Activated naive CD8-positive, alpha-beta T cell treated with anti-CD3 and anti-CD28 coated beads for 36 hours (primary cell): ENCODE data around the gene MMP27. TPM values are rescaled to one million over a fixed set of nuclear protein-coding genes. Genes with fewer than 3 reads are reported as not detected.

ENCODE experiments used
- DNase-seq: peaks from one replicate; pipeline ENCODE4 v3.0.0; 2021
- H3K27ac Mint-ChIP-seq: one replicate; pipeline ENCODE4 v1.8.0; 2022; ENCODE audit warnings: mild to moderate bottlenecking, moderate library complexity, mixed read lengths
- H3K27me3 Mint-ChIP-seq: one replicate; pipeline ENCODE4 v1.8.0; 2022; ENCODE audit warnings: mild to moderate bottlenecking, mixed read lengths
- H3K36me3 Mint-ChIP-seq: one replicate; pipeline ENCODE4 v1.8.0; 2021; ENCODE audit warnings: mild to moderate bottlenecking, mixed read lengths
- H3K4me1 Mint-ChIP-seq: one replicate; pipeline ENCODE4 v1.8.0; 2021; ENCODE audit warnings: mixed read lengths
- H3K4me3 Mint-ChIP-seq: one replicate; pipeline ENCODE4 v1.8.0; 2022; ENCODE audit warnings: mild to moderate bottlenecking, moderate library complexity, mixed read lengths
- H3K9me3 Mint-ChIP-seq: one replicate; pipeline ENCODE4 v1.8.0; 2022; ENCODE audit warnings: mixed read lengths
- total RNA-seq, 2 experiments: library from RNA; stranded (reverse); gene quantifications; one replicate each; pipeline ENCODE4 v1.2.3, GENCODE V29; 2021

The MMP27 gene
- total RNA-seq, 2 experiments from 2014 or later = not detected

GRCh38 chr11:102717280-102717679 is 11.7 kb upstream of the MMP27 start:
- H3K4me1 Mint-ChIP-seq = no peaks in the 10 kb centered on the region
- no peak for DNase-seq
- no peaks in the 10 kb centered on the region for H3K36me3 Mint-ChIP-seq
- H3K27ac Mint-ChIP-seq = no peak overlapping the region
- no peak overlapping the region for H3K4me3 Mint-ChIP-seq
- H3K9me3 Mint-ChIP-seq = no peaks in the 10 kb centered on the region
- no peaks in the 10 kb centered on the region for H3K27me3 Mint-ChIP-seq

- Mint-ChIP-seq H3K36me3 (no peaks in the 10 kb centered on the region), H3K9me3 (no peaks in the 10 kb centered on the region), H3K27me3 (no peaks in the 10 kb centered on the region), H3K27ac (no peak overlapping the region), H3K4me1 (no peaks in the 10 kb centered on the region), H3K4me3 (no peak overlapping the region)
- no peak for DNase-seq
Measured at GRCh38 chr11:102716527-102716926, 11.0 kb upstream of the MMP27 start.

- Mint-ChIP-seq H3K27me3 (peaks cover 10% of the 10 kb centered on the region), H3K4me3 (no peak overlapping the region), H3K9me3 (no peaks in the 10 kb centered on the region), H3K4me1 (no peaks in the 10 kb centered on the region), H3K27ac (no peak overlapping the region), H3K36me3 (no peaks in the 10 kb centered on the region)
- DNase-seq = no peak
Measured at GRCh38 chr11:102712137-102712536, 6.6 kb upstream of the MMP27 start.

- no peak overlapping the region for H3K27ac Mint-ChIP-seq
- no peaks in the 10 kb centered on the region for H3K9me3 Mint-ChIP-seq
- no peaks in the 10 kb centered on the region for H3K36me3 Mint-ChIP-seq
Measured at GRCh38 chr11:102709201-102709945, 3.8 kb upstream of the MMP27 start.

GRCh38 chr11:102708654-102709053 is 3.1 kb upstream of the MMP27 start:
- no peak for DNase-seq
- Mint-ChIP-seq H3K4me3 (no peak overlapping the region), H3K36me3 (no peaks in the 10 kb centered on the region), H3K4me1 (no peaks in the 10 kb centered on the region), H3K9me3 (no peaks in the 10 kb centered on the region), H3K27me3 (peaks cover 10% of the 10 kb centered on the region), H3K27ac (no peak overlapping the region)

More at GRCh38 chr11:102709201-102709945, 3.8 kb upstream of the MMP27 start:
- Mint-ChIP-seq H3K4me3 (no peak overlapping the region), H3K27me3 (peaks cover 10% of the 10 kb centered on the region), H3K4me1 (no peaks in the 10 kb centered on the region)
- DNase-seq = no peak

- no peak for DNase-seq
- no peak overlapping the region for H3K4me3 Mint-ChIP-seq
- H3K27ac Mint-ChIP-seq = no peak overlapping the region
- no peaks in the 10 kb centered on the region for H3K36me3 Mint-ChIP-seq
- no peaks in the 10 kb centered on the region for H3K9me3 Mint-ChIP-seq
- peaks cover 10% of the 10 kb centered on the region for H3K27me3 Mint-ChIP-seq
- H3K4me1 Mint-ChIP-seq = no peaks in the 10 kb centered on the region
Measured at GRCh38 chr11:102704841-102705240, 728 bp downstream of the MMP27 start.

- H3K9me3 Mint-ChIP-seq = no peaks in the 10 kb centered on the region
- DNase-seq = no peak
- no peaks in the 10 kb centered on the region for H3K36me3 Mint-ChIP-seq
- peaks cover 3% of the 10 kb centered on the region for H3K27me3 Mint-ChIP-seq
- H3K4me1 Mint-ChIP-seq = no peaks in the 10 kb centered on the region
- no peak overlapping the region for H3K4me3 Mint-ChIP-seq
- no peak overlapping the region for H3K27ac Mint-ChIP-seq
Measured at GRCh38 chr11:102703826-102704493, 1.6 kb downstream of the MMP27 start.

GRCh38 chr11:102695201-102695600 is 10.4 kb downstream of the MMP27 start:
- Mint-ChIP-seq H3K36me3 (no peaks in the 10 kb centered on the region), H3K27me3 (peaks cover 13% of the 10 kb centered on the region), H3K9me3 (no peaks in the 10 kb centered on the region), H3K27ac (no peak overlapping the region), H3K4me1 (no peaks in the 10 kb centered on the region), H3K4me3 (no peak overlapping the region)
- no peak for DNase-seq

GRCh38 chr11:102685754-102686153 is 19.8 kb downstream of the MMP27 start:
- H3K9me3 Mint-ChIP-seq = no peaks in the 10 kb centered on the region
- DNase-seq = no peak
- H3K4me3 Mint-ChIP-seq = no peak overlapping the region
- H3K4me1 Mint-ChIP-seq = no peaks in the 10 kb centered on the region
- H3K36me3 Mint-ChIP-seq = no peaks in the 10 kb centered on the region
- no peak overlapping the region for H3K27ac Mint-ChIP-seq
- H3K27me3 Mint-ChIP-seq = peaks cover 14% of the 10 kb centered on the region

GRCh38 chr11:102685338-102685737 is 20.2 kb downstream of the MMP27 start:
- H3K9me3 Mint-ChIP-seq = no peaks in the 10 kb centered on the region
- no peak overlapping the region for H3K27ac Mint-ChIP-seq

GRCh38 chr11:102683277-102683676 is 22.3 kb downstream of the MMP27 start:
- no peaks in the 10 kb centered on the region for H3K36me3 Mint-ChIP-seq
- H3K4me1 Mint-ChIP-seq = no peaks in the 10 kb centered on the region
- no peak for DNase-seq
- peaks cover 20% of the 10 kb centered on the region for H3K27me3 Mint-ChIP-seq
- no peak overlapping the region for H3K4me3 Mint-ChIP-seq
- no peaks in the 10 kb centered on the region for H3K9me3 Mint-ChIP-seq
- no peak overlapping the region for H3K27ac Mint-ChIP-seq

More at GRCh38 chr11:102685338-102685737, 20.2 kb downstream of the MMP27 start:
- no peaks in the 10 kb centered on the region for H3K4me1 Mint-ChIP-seq
- DNase-seq = no peak
- H3K4me3 Mint-ChIP-seq = no peak overlapping the region
- H3K36me3 Mint-ChIP-seq = no peaks in the 10 kb centered on the region
- peaks cover 15% of the 10 kb centered on the region for H3K27me3 Mint-ChIP-seq

- H3K36me3 Mint-ChIP-seq = no peaks in the 10 kb centered on the region
- peaks cover 17% of the 10 kb centered on the region for H3K27me3 Mint-ChIP-seq
- no peak overlapping the region for H3K4me3 Mint-ChIP-seq
- H3K27ac Mint-ChIP-seq = no peak overlapping the region
- DNase-seq = no peak
- H3K4me1 Mint-ChIP-seq = no peaks in the 10 kb centered on the region
- H3K9me3 Mint-ChIP-seq = no peaks in the 10 kb centered on the region
Measured at GRCh38 chr11:102680945-102681344, 24.6 kb downstream of the MMP27 start.

- Mint-ChIP-seq H3K4me1 (no peaks in the 10 kb centered on the region), H3K27ac (no peak overlapping the region), H3K4me3 (no peak overlapping the region), H3K27me3 (peaks cover 11% of the 10 kb centered on the region), H3K9me3 (no peaks in the 10 kb centered on the region), H3K36me3 (no peaks in the 10 kb centered on the region)
- no peak for DNase-seq
Measured at GRCh38 chr11:102678022-102678421, 27.5 kb downstream of the MMP27 start.

- no peaks in the 10 kb centered on the region for H3K36me3 Mint-ChIP-seq
- H3K27ac Mint-ChIP-seq = no peak overlapping the region
- no peak overlapping the region for H3K4me3 Mint-ChIP-seq
- H3K9me3 Mint-ChIP-seq = no peaks in the 10 kb centered on the region
- DNase-seq = no peak
- peaks cover 9% of the 10 kb centered on the region for H3K27me3 Mint-ChIP-seq
- no peaks in the 10 kb centered on the region for H3K4me1 Mint-ChIP-seq
Measured at GRCh38 chr11:102676084-102676483, 29.5 kb downstream of the MMP27 start.

- Mint-ChIP-seq H3K36me3 (no peaks in the 10 kb centered on the region), H3K27ac (no peak overlapping the region), H3K4me3 (no peak overlapping the region), H3K27me3 (no peaks in the 10 kb centered on the region), H3K9me3 (no peaks in the 10 kb centered on the region), H3K4me1 (peaks cover 1% of the 10 kb centered on the region)
- DNase-seq = no peak
Measured at GRCh38 chr11:102669664-102670063, 35.9 kb downstream of the MMP27 start.
